HG03064 (cell line): Measurements from ENCODE around the gene GLRA3.
"Not testable (repeated sequence)": the region's sequence is repeated elsewhere in the genome, so short reads cannot be mapped to it uniquely, and the experiment has no call there.

Experiments
- ATAC-seq: cut with Tn5 transposase; IDR thresholded peaks from one replicate; pipeline ENCODE4 v1.9.1; 2021; ENCODE audit warnings: low read depth; ENCODE audit not compliant: unreplicated experiment

Gene GLRA3

DNA sequence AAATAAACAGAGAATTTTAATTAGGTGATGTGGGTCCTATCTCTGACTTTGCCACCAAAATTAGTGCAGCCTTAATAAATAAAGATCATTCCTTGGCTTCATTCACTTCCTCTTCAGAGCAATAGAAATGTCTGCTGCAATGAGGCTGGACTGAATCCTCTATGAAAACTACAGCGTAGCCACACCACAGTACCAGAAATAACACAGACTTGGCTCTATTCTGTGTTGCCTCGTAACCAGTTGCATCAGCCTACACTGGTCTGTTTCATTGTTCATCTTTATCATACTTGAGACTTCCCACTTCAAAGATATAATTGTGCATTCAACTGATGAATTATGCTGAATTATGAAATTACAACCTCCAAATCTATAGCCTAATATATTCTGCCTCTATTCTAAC is 15.8 kb downstream of the GLRA3 start:
- no peak for ATAC-seq

DNA sequence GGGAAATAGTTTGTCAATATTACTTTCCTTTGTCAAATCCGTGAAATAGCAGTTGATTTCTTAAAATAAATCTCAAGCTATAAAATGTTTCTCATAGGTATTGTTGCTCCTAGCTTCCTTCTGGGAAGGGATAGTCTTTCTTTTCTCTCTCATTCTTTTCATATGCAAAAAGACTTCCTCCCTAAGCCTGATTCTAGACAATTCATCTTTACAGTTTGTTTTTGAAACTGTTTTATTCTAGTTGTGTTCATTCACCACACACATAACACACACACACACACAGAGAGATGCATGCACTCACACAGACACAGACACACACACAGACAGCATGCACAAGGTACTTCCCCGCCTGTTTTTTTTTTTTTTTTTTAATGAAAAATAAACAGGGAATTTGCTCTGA is 18.2 kb downstream of the GLRA3 start:
- no peak for ATAC-seq

DNA sequence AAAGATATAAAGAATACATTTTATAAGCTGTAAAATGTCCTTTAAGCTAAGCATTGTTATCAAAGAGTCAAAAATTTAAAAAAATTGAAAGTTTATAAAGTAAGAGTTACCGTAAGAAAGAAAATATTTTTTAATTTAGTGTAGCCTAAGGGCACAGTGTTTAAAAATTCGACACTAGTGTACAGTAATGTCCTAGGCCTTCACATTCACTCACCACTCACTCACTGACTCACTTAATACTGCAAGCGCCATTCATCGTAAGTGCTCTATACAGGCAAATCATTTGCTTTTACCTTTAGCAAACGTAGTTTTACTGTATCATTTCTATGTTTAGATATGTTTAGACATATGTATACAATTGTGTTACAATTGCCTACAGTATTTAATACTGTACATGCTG is 20.2 kb downstream of the GLRA3 start:
- no peak for ATAC-seq

DNA sequence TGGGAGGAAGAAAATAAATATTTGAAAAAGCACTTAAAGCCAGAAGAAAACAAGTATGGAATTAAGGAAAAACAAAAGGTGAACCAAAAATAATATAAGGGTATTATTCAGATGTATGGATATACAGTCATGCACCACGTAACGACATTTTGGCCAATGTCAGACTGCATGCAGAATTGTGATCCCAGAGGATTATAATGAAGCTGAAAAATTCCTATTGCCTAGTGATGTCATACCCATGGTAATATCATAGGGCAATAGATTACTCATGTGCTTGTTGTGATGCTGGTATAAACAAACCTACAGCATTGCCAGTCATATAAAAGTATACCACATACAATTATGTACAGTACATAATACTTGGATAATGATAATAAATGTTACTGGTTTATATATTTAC is 20.9 kb downstream of the GLRA3 start:
- no peak for ATAC-seq

DNA sequence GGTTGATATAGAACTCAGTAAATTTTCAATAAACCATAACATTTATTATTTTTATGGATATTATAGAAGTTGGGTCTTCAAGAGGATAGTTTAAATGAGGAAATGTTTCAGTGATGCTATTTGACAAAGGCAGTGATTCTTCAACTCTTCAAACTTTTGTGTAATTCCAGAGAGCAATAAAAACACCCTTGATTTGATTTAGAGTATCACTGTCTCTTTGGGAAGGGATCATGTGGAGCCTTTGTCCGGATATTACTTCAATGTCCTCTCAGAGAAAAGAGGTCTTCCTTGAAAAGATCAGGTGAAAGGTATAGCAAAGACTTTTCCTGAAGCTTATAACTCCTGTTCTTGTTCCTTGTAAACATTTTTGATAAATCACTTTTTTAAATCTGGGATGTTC is 23.3 kb downstream of the GLRA3 start:
- no peak for ATAC-seq

DNA sequence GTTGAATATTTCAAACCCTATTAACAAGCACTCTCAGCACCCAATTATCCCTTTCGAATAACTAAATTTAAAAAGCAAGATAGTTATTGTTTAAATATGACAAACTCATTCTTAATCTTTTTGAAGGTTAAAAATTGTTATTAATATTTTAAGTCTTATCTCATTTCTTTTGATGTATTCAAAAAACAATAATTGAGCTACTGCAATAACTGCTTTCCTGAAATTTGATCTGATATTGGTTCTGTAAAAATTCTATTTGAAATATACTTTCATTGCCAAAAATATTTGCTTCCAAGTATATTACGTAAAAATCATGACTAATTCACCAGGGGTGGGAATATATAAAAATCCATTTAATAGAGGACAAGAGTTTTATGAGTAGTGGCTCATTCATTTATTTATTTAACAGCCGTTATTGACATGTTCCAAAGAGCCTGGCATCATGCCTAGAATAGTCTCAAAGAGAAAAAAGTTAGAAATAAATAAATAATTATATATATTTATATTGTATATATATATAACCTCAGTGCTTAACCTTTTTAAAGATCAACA is 34.4 kb downstream of the GLRA3 start:
- ATAC-seq, result no peak

DNA sequence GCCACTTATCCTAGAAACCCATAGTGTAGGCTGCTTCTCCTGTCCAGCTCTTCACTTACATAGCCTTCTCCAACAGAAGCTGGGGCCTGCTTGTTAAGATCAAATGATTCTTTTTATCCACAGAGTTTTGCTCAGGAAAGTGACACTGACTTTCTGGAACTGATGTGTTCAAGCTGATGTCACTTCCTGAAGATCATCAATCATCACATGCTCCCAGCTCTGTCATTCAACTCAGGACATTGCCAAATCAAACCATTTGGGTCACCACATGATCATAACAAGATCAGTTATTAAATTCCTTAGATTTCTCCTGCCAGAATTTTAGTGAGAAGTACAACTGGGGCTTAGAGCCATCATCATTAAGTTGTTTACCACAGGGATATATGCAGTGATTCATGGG is 39.4 kb downstream of the GLRA3 start:
- no peak for ATAC-seq

DNA sequence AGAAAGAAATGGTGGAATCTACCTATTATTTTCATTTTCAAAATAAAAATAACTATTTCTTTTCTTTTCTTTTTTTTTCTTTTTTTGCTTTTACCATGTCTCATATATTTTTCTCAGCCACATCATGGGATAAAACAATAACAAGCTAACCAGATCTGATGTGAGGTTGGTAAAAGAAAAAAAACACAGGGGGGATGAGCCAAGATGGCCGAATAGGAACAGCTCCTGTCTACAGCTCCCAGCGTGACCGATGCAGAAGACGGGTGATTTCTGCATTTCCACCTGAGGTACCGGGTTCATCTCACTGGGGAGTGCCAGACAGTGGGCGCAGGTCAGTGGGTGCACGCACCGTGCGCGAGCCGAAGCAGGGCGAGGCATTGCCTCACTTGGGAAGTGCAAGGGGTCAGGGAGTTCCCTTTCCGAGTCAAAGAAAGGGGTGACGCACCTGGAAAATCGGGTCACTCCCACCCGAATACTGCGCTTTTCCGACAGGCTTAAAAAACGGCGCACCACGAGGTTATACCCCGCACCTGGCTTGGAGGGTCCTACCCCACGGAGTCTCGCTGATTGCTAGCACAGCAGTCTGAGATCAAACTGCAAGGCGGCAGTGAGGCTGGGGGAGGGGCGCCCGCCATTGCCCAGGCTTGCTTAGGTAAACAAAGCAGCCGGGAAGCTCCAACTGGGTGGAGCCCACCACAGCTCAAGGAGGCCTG is 50.6 kb downstream of the GLRA3 start:
- ATAC-seq, result not testable (repeated sequence)

DNA sequence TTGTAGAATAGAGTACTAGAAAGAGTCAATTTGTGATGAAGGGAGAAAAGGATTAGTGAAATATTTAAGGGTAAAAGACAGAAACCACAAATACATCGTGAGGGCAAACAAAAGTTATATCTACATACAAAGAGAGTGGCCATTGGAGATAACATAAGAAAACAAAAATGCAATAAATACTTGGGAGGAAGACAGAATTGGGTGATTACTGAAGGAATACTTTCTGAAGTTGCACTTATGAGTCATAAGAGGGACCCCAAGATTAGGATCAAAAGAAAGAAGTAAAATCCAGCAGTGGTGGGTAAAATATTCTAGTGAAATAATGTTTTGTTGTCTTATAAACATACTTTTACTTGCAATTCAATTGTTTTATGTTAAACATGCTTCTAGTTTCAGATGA is 53.7 kb downstream of the GLRA3 start:
- ATAC-seq, result no peak

DNA sequence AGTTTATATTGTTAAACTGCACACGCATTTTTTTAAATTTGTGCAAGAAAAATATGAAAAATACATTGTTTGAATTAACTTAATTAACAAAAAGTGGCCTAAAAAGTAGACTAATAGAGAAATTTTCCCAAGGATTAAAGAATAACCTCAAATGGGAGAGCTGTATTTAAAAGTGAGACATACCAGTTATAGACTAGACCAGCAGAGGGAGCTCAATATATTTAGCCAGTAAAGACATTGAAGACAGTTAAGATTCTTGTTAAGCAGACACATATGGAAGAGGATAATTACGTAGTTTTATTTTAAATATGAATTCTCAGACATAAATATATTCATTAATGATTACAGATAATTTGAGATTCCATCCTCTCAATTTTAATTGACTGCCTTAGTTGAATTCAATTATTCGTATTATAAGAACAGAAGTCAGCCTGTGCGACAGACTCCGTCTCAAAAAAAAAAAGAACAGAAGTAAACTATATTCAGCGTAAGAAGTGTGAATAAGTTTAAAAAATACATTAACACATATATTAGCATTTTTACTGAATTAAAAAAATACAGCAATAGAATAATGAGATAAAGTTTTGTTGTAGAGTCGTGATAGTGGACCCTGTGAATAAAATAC is 64.8 kb downstream of the GLRA3 start:
- no peak for ATAC-seq

DNA sequence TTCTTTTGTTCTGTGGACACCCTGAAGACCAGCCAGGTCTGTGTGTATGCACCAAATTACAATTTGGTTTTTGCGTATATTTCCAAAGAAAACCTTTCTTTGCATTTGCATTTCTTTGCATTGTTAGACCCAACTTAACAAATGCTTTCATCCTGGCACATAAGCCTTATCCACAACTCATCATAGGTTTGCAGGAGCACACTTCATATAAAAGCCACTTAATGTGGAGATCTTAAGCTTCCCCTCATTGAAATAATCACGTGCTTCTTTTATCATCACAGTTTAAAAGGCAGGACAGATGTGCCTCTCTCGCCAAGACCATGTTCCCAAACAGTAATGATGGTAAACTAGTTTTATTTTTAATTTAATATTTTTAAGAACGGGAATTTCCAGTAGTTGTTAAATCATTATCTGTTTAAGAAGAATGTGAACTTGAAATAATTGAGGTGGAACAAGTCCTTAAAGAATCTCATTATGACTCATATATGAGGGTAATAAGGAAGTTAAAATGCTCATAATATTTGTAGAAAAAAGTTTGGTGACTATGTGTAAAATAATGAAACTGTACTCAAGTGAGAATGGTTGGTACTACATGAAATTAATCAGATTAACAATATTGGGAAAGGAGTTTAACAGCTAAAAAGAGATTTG is 65.5 kb downstream of the GLRA3 start:
- ATAC-seq, result no peak

DNA sequence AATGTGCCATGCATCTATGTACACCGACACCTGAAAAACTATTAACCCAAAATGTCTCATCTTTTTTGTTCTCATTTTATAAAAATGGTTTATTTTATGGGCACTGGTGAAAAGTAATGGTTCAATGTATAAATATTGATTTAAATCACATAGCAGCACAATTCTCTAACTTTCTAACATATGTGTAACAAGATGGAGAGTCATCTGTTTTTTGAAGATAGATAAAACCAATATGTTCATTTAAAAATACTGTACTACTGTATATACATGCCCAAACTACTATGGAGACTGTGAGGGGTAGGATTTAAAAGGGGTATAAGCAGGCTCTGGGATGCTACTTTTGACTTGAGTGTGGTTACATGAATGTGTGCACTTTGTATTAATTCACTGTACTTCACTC is 67.6 kb downstream of the GLRA3 start:
- no peak for ATAC-seq

DNA sequence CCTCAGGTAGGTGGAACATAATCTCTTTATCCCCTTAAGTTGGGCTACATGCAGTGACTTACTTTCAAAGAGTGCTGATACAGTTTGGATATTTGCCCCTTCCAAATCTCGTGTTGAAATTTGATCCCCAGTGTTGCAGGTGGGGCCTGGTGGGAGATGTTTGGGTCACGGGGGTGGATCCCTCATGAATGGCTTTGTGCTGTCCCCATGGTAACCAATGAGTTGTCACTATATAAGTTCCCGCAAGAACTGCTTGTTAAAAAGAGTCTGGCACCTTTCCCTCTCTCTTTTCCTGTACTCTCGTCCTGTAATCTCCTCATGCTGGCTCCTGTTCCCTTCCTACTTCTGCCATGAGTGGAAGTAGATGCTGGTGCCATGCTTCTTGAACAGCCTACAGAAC is 71.3 kb downstream of the GLRA3 start:
- no peak for ATAC-seq

DNA sequence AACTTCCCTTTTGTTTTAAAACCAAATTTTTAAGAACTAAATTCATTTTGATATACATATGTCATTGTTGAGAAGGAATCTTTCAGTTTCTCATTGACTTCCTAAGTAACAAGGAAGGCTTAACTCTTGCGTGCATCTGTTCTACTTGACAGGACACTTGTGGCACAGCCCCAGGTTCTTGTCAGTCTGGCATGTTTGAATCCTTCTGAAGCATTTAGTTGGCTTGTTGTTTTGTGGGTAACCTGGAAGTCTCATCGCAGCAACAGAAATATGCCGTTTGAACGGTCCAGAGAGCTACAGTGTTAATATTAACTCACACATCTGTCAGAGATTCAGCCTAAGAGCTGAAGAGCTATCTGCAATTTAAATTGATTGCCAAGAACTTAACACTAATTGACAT is 76.0 kb downstream of the GLRA3 start:
- ATAC-seq, result no peak

DNA sequence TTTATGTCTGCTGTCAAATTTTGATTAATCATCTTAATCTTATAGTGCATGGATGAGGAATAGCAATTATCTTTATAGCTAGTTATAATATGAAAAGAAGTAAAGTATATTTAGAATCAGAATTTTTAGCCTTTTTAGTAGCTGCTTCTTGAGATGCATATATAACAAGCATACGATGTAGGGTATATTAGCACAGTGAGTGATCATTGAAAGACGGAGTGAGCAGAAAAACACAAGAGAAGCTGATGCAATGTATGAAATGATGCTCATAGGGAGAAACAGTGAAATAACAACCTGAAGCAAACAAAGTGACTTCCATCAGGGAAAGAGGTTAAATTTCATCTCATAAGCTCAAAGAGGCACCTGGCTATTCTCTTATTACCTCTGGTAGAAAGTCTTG is 77.0 kb downstream of the GLRA3 start:
- ATAC-seq, result no peak

DNA sequence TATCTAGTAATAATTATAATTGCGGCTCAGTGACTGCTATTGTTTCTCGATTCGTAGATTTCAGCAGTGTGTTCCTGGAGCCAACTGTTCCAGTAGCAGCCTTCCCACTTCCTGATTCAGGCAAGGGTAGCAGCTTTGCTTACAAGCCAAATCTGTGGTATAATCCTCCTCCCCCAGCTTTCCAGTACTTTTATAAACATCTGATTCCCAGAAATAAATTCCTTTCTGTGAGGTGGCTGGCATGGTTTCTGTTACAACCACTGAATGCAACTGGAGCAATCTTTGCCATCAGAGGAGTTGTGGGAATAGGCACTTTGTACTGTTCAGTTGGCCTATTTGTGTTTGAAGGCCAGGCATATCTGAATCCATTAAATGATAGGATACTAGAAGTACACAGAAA is 80.0 kb downstream of the GLRA3 start:
- no peak for ATAC-seq

DNA sequence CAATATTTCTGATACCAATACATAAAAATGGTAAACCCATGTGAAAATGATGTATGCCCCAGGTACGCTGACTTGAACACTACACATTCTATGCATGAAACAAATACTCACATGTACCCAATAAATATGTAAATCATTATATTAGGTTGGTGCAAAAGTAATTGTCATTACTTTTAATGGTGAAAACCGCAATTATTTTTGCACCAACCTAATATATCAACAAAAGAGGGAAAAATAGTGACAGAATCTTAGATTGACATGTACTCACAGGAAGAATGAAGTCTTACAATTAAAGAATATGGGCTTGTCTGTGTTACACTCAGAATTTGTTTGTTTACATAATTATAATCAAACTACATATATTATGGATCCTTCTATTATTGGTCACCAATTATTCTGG is 82.3 kb downstream of the GLRA3 start:
- ATAC-seq, result no peak

DNA sequence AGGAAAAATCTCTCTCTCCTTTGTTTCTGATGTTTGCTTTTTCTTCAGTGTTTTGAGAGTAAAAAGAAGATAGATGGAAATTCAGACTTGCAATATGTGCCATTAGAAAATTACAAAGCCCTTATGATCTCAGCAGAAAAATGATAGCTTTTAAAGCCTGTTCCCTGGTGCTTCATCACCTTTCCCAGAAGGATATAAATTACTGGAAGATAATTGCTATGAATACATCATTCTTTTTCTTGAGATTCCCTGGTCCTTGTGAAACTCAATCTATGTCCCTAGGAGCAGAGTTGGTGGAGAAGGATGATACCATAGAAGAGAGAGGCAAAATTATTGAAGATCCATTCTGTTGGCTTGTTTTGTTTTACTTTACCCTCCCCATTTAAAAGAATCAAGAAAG is 86.5 kb downstream of the GLRA3 start:
- ATAC-seq, result no peak

DNA sequence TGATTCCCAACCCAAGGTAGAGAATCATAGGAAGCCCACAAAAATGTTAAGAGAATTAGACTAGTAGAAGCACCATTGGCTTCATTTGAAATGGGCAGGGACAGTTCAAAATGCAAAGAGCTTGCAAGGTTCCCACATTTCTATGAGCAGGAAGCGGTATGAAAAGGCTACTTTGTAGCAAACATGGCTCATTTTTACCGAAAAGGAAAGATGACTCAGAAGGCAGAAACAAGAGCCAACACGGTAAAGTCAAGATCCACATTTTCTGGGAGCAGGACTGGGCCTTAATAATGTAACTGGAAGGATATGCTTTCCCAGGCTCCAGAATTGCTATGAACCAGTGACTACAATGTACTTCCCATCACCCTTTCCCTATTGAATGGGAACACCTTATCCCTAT is 89.5 kb downstream of the GLRA3 start:
- ATAC-seq, result no peak

DNA sequence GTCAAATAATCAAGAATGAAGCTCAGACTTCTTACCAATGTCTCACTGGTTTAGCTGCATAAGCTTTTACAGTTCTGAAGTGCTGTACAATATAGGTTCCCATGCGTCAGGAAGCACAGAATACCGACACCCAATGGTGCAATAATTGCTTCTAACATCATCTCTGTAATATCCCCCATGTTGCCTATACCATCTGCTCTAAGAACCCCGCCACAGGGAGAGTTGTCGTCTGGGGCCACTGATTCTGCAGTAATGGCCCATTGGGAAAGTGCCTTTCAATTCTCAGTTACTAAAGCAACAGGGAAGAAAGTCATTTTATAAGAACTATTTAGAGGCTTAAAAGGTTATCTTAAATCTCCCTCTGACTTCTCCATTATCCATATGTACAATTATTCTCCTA is 94.9 kb downstream of the GLRA3 start:
- ATAC-seq, result no peak

DNA sequence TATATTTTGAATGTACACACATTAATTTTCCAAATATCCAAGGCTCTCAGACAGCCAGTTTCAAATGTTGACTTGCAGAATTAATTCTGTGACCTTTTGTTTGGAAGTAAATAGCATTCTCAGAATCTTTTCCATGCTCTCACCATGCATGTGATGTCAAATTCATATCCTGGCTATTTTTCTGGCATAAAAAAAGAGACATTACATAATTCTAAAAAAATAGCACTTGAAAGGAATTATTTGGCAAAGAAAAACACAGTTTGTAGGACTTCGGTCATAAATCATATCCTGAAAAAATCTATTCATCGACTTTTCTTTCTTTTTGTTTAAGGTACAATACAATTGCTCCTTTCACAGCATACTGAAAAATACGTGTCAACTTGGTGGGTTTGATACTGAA is 111.2 kb downstream of the GLRA3 start:
- no peak for ATAC-seq
